ENCODE data around the gene GALNT16.

DNA sequence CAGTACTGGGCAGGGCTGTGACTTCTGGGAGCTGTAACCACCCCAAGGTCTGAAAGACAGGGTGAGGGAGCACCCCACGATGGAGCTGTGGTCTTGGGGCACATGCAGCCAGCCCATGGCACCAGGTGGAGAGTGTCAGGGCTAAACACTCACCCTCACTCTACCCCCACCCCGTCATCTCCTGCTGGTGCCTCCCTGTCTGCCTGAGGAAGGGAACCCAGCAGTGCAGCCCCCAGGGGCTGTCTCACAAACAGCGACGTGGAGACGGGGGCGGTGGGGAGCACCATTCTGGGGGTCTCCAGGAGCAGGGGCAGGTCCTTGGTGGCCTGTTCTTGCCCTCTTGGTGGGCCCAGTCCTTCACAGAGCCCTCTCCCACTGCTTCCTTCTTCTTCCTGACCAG, 74.6 kb downstream of the GALNT16 start:
- TF ChIP-seq, protein P1, sequence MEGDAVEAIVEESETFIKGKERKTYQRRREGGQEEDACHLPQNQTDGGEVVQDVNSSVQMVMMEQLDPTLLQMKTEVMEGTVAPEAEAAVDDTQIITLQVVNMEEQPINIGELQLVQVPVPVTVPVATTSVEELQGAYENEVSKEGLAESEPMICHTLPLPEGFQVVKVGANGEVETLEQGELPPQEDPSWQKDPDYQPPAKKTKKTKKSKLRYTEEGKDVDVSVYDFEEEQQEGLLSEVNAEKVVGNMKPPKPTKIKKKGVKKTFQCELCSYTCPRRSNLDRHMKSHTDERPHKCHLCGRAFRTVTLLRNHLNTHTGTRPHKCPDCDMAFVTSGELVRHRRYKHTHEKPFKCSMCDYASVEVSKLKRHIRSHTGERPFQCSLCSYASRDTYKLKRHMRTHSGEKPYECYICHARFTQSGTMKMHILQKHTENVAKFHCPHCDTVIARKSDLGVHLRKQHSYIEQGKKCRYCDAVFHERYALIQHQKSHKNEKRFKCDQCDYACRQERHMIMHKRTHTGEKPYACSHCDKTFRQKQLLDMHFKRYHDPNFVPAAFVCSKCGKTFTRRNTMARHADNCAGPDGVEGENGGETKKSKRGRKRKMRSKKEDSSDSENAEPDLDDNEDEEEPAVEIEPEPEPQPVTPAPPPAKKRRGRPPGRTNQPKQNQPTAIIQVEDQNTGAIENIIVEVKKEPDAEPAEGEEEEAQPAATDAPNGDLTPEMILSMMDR (IDR thresholded peaks at IDR 0.05; ENCODE audit: low read depth, low read length, poor library complexity, severe bottlenecking): no peak
- TF ChIP-seq EZH2phosphoT487 (IDR thresholded peaks at IDR 0.05; ENCODE audit: borderline replicate concordance, low read length): no peak

Measured in DOHH2 (cell line).